ENCODE measurements around the gene ACIN1. TPM values are rescaled to one million over a fixed set of nuclear protein-coding genes. Genes with fewer than 3 reads are reported as not detected.

The ACIN1 gene
- total RNA-seq, 1 experiment from 2014 or later = 179 TPM

DNA sequence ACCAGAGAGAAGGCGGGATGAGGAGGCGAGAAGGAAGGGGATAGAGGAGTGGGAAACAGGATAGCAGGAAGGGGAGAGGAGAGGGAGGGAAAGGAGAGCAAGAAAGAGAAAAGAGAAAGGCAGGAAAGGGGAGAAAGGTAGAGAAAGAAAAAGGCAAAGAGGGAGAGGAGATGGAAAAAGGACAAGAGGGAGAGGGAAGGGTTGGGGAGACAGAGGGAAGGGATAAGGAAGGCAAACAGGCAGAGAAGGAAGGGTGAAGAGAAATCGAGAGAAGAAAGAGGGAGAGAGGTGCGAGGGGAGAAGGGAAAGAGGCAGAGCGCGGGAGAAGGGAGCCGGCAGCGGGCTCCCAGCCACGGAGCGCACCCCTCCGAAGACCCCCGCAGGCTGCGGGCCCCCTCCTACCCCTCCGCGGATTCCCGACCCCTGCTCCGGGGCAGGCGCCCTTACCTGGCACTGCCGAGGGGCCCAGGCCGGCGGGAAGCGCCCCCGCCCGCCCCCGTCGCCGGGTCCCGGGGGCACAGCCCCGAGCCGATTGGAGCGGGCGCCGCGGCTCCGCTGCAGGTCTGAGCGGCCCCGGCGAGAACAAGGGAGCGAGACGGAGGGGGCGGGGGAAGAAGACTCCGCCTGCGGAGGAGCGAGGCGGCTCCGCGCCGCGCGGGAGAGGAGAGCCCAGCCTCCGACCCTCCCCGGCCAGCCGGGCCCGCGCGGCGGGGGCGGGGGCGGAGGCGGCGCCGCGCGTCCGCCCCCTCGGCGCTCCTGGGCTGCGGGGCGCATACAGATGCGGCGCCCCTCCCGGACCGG, 37.8 kb downstream of the ACIN1 start, which contains the start of gene CDH24:
Gene CDH24, minus strand, starts transcription at position 565 of the 801 bp plus-strand sequence. CDS start 1,787 bp downstream, outside the sequence.
- H3K9me2 ChIP-seq (ENCODE audit: insufficient read depth) = no peaks in the 10 kb centered on the region
- H3K27ac ChIP-seq (ENCODE audit: low read depth, low read length) = peak within 1 kb of the TSS; percentile 84
- RAD21 ChIA-PET (ENCODE audit: low non-redundant PET in 1 of 2, low total read pairs in 2 of 2, uncharacterized antibody in 2 of 2, unreplicated experiment in 2 of 2) = interaction anchor here (0.9 to 2.2 kb wide), 10 partner anchors 12 to 85 kb away, joined by 3 to 12 read pairs (median 4); partner anchors contain the start of gene AJUBA (in 1 of the 2)
- POLR2A ChIA-PET = interaction anchor here (0.6 to 1.7 kb wide), 7 partner anchors 9 to 495 kb away, joined by 3 to 10 read pairs (median 5); no protein-coding TSS in a partner anchor
- H3K4me3 ChIP-seq (replicated peaks in 1 of 2; ENCODE audit: low read depth in 1 of 2, low read length in 2 of 2) = peak within 1 kb of the TSS; percentile 59 to 61
- DNase-seq (ENCODE audit: low read depth, low spot score) (no peak), ATAC-seq (peak; percentile 69)
- H3K4me2 ChIP-seq (ENCODE audit: low read length) = peak within 1 kb of the TSS; percentile 95
- H3K4me1 ChIP-seq (ENCODE audit: control insufficient read depth in 1 of 2, insufficient read depth in 2 of 2, low read length in 2 of 2) = peaks cover 16 to 36% of the 10 kb centered on the region in 2 experiments
- H3K9ac ChIP-seq (ENCODE audit: low read length) = peak within 1 kb of the TSS; percentile 63
- H4K20me1 ChIP-seq (ENCODE audit: insufficient read depth) = no peaks in the 10 kb centered on the region
- TF ChIP-seq, protein P1, sequence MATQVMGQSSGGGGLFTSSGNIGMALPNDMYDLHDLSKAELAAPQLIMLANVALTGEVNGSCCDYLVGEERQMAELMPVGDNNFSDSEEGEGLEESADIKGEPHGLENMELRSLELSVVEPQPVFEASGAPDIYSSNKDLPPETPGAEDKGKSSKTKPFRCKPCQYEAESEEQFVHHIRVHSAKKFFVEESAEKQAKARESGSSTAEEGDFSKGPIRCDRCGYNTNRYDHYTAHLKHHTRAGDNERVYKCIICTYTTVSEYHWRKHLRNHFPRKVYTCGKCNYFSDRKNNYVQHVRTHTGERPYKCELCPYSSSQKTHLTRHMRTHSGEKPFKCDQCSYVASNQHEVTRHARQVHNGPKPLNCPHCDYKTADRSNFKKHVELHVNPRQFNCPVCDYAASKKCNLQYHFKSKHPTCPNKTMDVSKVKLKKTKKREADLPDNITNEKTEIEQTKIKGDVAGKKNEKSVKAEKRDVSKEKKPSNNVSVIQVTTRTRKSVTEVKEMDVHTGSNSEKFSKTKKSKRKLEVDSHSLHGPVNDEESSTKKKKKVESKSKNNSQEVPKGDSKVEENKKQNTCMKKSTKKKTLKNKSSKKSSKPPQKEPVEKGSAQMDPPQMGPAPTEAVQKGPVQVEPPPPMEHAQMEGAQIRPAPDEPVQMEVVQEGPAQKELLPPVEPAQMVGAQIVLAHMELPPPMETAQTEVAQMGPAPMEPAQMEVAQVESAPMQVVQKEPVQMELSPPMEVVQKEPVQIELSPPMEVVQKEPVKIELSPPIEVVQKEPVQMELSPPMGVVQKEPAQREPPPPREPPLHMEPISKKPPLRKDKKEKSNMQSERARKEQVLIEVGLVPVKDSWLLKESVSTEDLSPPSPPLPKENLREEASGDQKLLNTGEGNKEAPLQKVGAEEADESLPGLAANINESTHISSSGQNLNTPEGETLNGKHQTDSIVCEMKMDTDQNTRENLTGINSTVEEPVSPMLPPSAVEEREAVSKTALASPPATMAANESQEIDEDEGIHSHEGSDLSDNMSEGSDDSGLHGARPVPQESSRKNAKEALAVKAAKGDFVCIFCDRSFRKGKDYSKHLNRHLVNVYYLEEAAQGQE (IDR thresholded peaks at IDR 0.05; ENCODE audit: low read depth) = no peak
- peak; percentile 36 for TF ChIP-seq POLR2A (IDR thresholded peaks at IDR 0.05; ENCODE audit: borderline replicate concordance, extremely low read depth, insufficient read depth, insufficient read length)
- TF ChIP-seq TCF7L2 (IDR thresholded peaks at IDR 0.05; ENCODE audit: borderline replicate concordance, extremely low read depth, insufficient read depth, insufficient read length) = peak; percentile 29
- TF ChIP-seq, protein P2, sequence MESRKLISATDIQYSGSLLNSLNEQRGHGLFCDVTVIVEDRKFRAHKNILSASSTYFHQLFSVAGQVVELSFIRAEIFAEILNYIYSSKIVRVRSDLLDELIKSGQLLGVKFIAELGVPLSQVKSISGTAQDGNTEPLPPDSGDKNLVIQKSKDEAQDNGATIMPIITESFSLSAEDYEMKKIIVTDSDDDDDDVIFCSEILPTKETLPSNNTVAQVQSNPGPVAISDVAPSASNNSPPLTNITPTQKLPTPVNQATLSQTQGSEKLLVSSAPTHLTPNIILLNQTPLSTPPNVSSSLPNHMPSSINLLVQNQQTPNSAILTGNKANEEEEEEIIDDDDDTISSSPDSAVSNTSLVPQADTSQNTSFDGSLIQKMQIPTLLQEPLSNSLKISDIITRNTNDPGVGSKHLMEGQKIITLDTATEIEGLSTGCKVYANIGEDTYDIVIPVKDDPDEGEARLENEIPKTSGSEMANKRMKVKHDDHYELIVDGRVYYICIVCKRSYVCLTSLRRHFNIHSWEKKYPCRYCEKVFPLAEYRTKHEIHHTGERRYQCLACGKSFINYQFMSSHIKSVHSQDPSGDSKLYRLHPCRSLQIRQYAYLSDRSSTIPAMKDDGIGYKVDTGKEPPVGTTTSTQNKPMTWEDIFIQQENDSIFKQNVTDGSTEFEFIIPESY (IDR thresholded peaks at IDR 0.05; ENCODE audit: extremely low read depth, insufficient replicate concordance, low read length) = no peak
- no peak for TF ChIP-seq ELF1 (IDR thresholded peaks at IDR 0.05; ENCODE audit: borderline replicate concordance, low read depth)
- 0 out of 2 replicates have a peak, but pooled peaks have one; percentile 48 for TF ChIP-seq EGR1 (IDR thresholded peaks at IDR 0.05; ENCODE audit: low read depth)
- H3K79me2 ChIP-seq (ENCODE audit: insufficient read depth, low read length) = peaks cover 7% of the 10 kb centered on the region; the same call in 1 of the 2 replicates
- intact Hi-C loops (cut with micrococcal nuclease) = loop anchor here (5.0 kb wide), 2 partner anchors 50 to 500 kb away; no protein-coding TSS in a partner anchor
- CTCF ChIA-PET = interaction anchor here (0.5 to 9.9 kb wide), 33 partner anchors 8 to 498 kb away, joined by 3 to 175 read pairs (median 5); partner anchors contain the start of genes ACIN1, AJUBA, C14orf119 and LRP10
- BruUV-seq (replicated peaks) = no TSS peak
- no peaks in the 10 kb centered on the region for H3K27me3 ChIP-seq (ENCODE audit: insufficient read depth, low read length)
- no peak within 1 kb of the TSS for H2AFZ ChIP-seq (ENCODE audit: low read depth, low read length, poor library complexity, severe bottlenecking)
- no peaks in the 10 kb centered on the region for H3K9me3 ChIP-seq (ENCODE audit: control insufficient read depth in 1 of 2, insufficient read depth in 1 of 2, low read depth in 1 of 2, low read length in 2 of 2)
- H3K36me3 ChIP-seq (ENCODE audit: control insufficient read depth in 1 of 2, insufficient read depth in 2 of 2, low read length in 2 of 2) = peaks cover 19% of the 10 kb centered on the region in 2 experiments; a peak in 3 of 4 replicates

Measured in HCT116 (cell line).